H1 (cell line): ENCODE measurements around the gene NOXO1. TPM values are rescaled to one million over a fixed set of nuclear protein-coding genes. Genes with fewer than 3 reads are reported as not detected.
A peak's percentile ranks its signal among the peaks of the same experiment; 100 is the strongest.

Experiments used
- CTCF ChIA-PET: fragments of 300-600 bp; sonication (Branson Sonifier 250); formaldehyde crosslinking; loops from one replicate; lab custom pipeline; 2021; ENCODE audit not compliant: partially characterized antibody; lab: Charles Lee
- POLR2A ChIA-PET: fragments of 300-600 bp; sonication (Branson Sonifier 250); formaldehyde crosslinking; loops from one replicate; lab custom pipeline; 2021; ENCODE audit warnings: inconsistent platforms; ENCODE audit not compliant: partially characterized antibody; lab: Charles Lee
- DNase-seq, 2 experiments: peaks; one replicate each; pipeline versions ENCODE4 v3.0.0 to v3.0.0-alpha.2; 2010 to 2022; ENCODE audit warnings: low spot score in 2 of 2, low read depth in 1 of 2, mixed read lengths in 1 of 2
- FAIRE-seq: peaks from 2 replicates; lab custom pipeline; 2011; peaks lifted over from hg19 to GRCh38; lab: Jason Lieb, UNC
- H2AFZ ChIP-seq: 2 replicates; pipeline ENCODE4 v1.8.1; 2012; ENCODE audit warnings: low read length, inconsistent platforms
- H2AK5ac ChIP-seq: 2 replicates; pipeline ENCODE4 v1.6.1; 2013; ENCODE audit warnings: low read depth, low read length
- H2BK120ac ChIP-seq: replicated peaks from 2 replicates; pipeline ENCODE3; 2013; ENCODE audit warnings: low read depth, low read length, inconsistent platforms
- H2BK12ac ChIP-seq: 2 replicates; pipeline ENCODE4 v1.6.1; 2013; ENCODE audit warnings: low read depth, low read length
- H2BK15ac ChIP-seq: 2 replicates; pipeline ENCODE4 v1.6.1; 2013; ENCODE audit warnings: low read length
- H2BK20ac ChIP-seq: 2 replicates; pipeline ENCODE4 v1.6.1; 2013; ENCODE audit warnings: low read length
- H2BK5ac ChIP-seq: 2 replicates; pipeline ENCODE4 v1.6.1; 2013; ENCODE audit warnings: low read depth, low read length
- H3K14ac ChIP-seq: 2 replicates; pipeline ENCODE4 v1.6.1; 2013; ENCODE audit warnings: inconsistent platforms; ENCODE audit not compliant: insufficient read length
- H3K18ac ChIP-seq: 2 replicates; pipeline ENCODE4 v1.6.1; 2013; ENCODE audit warnings: low read length; ENCODE audit errors: extremely low read depth
- H3K23ac ChIP-seq: 2 replicates; pipeline ENCODE4 v1.6.1; 2013; ENCODE audit warnings: inconsistent platforms; ENCODE audit not compliant: insufficient read length
- H3K23me2 ChIP-seq: 2 replicates; pipeline ENCODE4 v1.6.1; 2013; ENCODE audit warnings: low read depth, low read length
- H3K27ac ChIP-seq: 2 replicates; pipeline ENCODE4 v1.6.1; 2011; ENCODE audit warnings: low read depth, low read length, inconsistent platforms
- H3K27me3 ChIP-seq, 4 experiments: replicated peaks in 1 of 4; 1 replicate in 1 of 4; 2 replicates in 3 of 4; pipeline versions ENCODE4 v1.6.1 to v1.8.1; 2011 to 2013; ENCODE audit warnings: low read length in 3 of 4, mild to moderate bottlenecking in 3 of 4, inconsistent platforms in 2 of 4, mixed read lengths in 2 of 4, moderate library complexity in 1 of 4; ENCODE audit not compliant: control insufficient read depth in 3 of 4, insufficient read depth in 3 of 4; ENCODE audit errors: extremely low read depth in 1 of 4
- H3K36me3 ChIP-seq, 4 experiments: 2 replicates each; pipeline versions ENCODE4 v1.6.1 to v1.8.1; 2011 to 2013; ENCODE audit warnings: mild to moderate bottlenecking in 4 of 4, low read length in 3 of 4, moderate library complexity in 2 of 4, control low read depth in 1 of 4, inconsistent platforms in 1 of 4; ENCODE audit not compliant: insufficient read depth in 4 of 4, control insufficient read depth in 2 of 4
- H3K4ac ChIP-seq: replicated peaks from 2 replicates; pipeline ENCODE3; 2013; ENCODE audit warnings: low read length, low read depth, mixed read lengths, inconsistent platforms; ENCODE audit not compliant: insufficient read length
- H3K4me1 ChIP-seq, 4 experiments: replicated peaks in 1 of 4; 1 replicate in 1 of 4; 2 replicates in 3 of 4; pipeline versions ENCODE4 v1.6.1 to v1.8.1; 2011 to 2013; ENCODE audit warnings: low read length in 3 of 4, inconsistent platforms in 2 of 4, mixed read lengths in 1 of 4; ENCODE audit not compliant: insufficient read depth in 4 of 4, control insufficient read depth in 3 of 4
- H3K4me2 ChIP-seq, 2 experiments: 2 replicates each; pipeline versions ENCODE4 v1.6.1 to v1.8.1; 2011 to 2013; ENCODE audit warnings: low read depth in 2 of 2, low read length in 2 of 2, control low read depth in 1 of 2, inconsistent platforms in 1 of 2, mild to moderate bottlenecking in 1 of 2; ENCODE audit not compliant: insufficient read depth in 1 of 2
- H3K4me3 ChIP-seq, 4 experiments: fragments of 200-600, 300-600 bp in 1 of 4; sonication (generic), shearing (Covaris generic), sonication (Bioruptor Twin) in 1 of 4; 2 replicates each; pipeline versions ENCODE4 v1.5.1 to v1.8.1; 2011 to 2016; ENCODE audit warnings: low read length in 4 of 4, low read depth in 3 of 4, control low read depth in 2 of 4, inconsistent platforms in 2 of 4, mild to moderate bottlenecking in 2 of 4, mixed read lengths in 1 of 4, moderate library complexity in 1 of 4; ENCODE audit not compliant: insufficient read depth in 2 of 4; ENCODE audit errors: extremely low read depth in 1 of 4
- H3K56ac ChIP-seq: replicated peaks from 2 replicates; pipeline ENCODE3; 2013; ENCODE audit warnings: low read depth, mild to moderate bottlenecking, mixed read lengths, low read length, inconsistent platforms; ENCODE audit not compliant: insufficient read length
- H3K79me1 ChIP-seq: 2 replicates; pipeline ENCODE4 v1.6.1; 2013; ENCODE audit warnings: low read depth, low read length, control low read depth
- H3K79me2 ChIP-seq, 2 experiments: 2 replicates each; pipeline versions ENCODE4 v1.6.1 to v1.8.1; 2012 to 2013; ENCODE audit warnings: low read length in 2 of 2, mild to moderate bottlenecking in 2 of 2, inconsistent platforms in 1 of 2; ENCODE audit not compliant: insufficient read depth in 2 of 2, control insufficient read depth in 1 of 2
- H3K9ac ChIP-seq, 4 experiments: replicated peaks in 1 of 4; 1 replicate in 1 of 4; 2 replicates in 3 of 4; pipeline versions ENCODE4 v1.6.1 to v1.8.1; 2011 to 2013; ENCODE audit warnings: low read depth in 3 of 4, low read length in 3 of 4, control low read depth in 2 of 4, mild to moderate bottlenecking in 2 of 4, moderate library complexity in 2 of 4, inconsistent platforms in 1 of 4; ENCODE audit errors: extremely low read depth in 1 of 4
- H3K9me3 ChIP-seq, 2 experiments: 2 replicates each; pipeline versions ENCODE4 v1.6.1 to v1.8.1; 2012 to 2013; ENCODE audit warnings: mild to moderate bottlenecking in 2 of 2, moderate library complexity in 2 of 2, control low read depth in 1 of 2, inconsistent platforms in 1 of 2, low read depth in 1 of 2, low read length in 1 of 2, mixed read lengths in 1 of 2; ENCODE audit not compliant: insufficient read depth in 2 of 2
- H4K20me1 ChIP-seq, 2 experiments: replicated peaks in 1 of 2; 2 replicates each; pipeline versions ENCODE3 to v1.8.1; 2011 to 2013; ENCODE audit warnings: inconsistent platforms in 2 of 2, low read length in 2 of 2, mild to moderate bottlenecking in 1 of 2; ENCODE audit not compliant: insufficient read depth in 2 of 2, control insufficient read depth in 1 of 2
- H4K5ac ChIP-seq: 2 replicates; pipeline ENCODE4 v1.6.1; 2013; ENCODE audit warnings: low read length, low read depth, mixed read lengths, inconsistent platforms; ENCODE audit not compliant: insufficient read length
- H4K8ac ChIP-seq: 2 replicates; pipeline ENCODE4 v1.8.0; 2013; ENCODE audit warnings: mild to moderate bottlenecking, moderate library complexity, low read length, inconsistent platforms; ENCODE audit not compliant: insufficient read depth; ENCODE audit errors: extremely low read depth
- H4K91ac ChIP-seq: replicated peaks from 2 replicates; pipeline ENCODE3; 2013; ENCODE audit warnings: low read length, mixed read lengths, inconsistent platforms; ENCODE audit not compliant: insufficient read length
- CHD1 ChIP-seq: IDR thresholded peaks from 2 replicates; pipeline ENCODE4 v1.6.1; 2012; ENCODE audit warnings: low read depth, low read length, improper control_type of control experiment
- EGR1 ChIP-seq: IDR thresholded peaks from 2 replicates; pipeline ENCODE4 v1.6.1; 2011; ENCODE audit warnings: low read depth, low read length, borderline replicate concordance
- EZH2 ChIP-seq: fragments of 200-600 bp; sonication (generic); IDR thresholded peaks from 2 replicates; pipeline ENCODE4 v1.7.1; 2012; ENCODE audit warnings: low read depth, mild to moderate bottlenecking, moderate library complexity, low read length, inconsistent platforms; ENCODE audit not compliant: severe bottlenecking
- JUND ChIP-seq: IDR thresholded peaks from 2 replicates; pipeline ENCODE4 v1.6.1; 2011; ENCODE audit warnings: mild to moderate bottlenecking, improper control_type of control experiment, low read length
- KDM1A ChIP-seq: fragments of 200-600, 300-600 bp; sonication (generic); IDR thresholded peaks from 2 replicates; pipeline ENCODE4 v1.7.1; 2016; ENCODE audit warnings: mild to moderate bottlenecking, low read length, borderline replicate concordance
- PHF8 ChIP-seq: fragments of 200-600 bp; sonication (generic); conservative IDR thresholded peaks from 2 replicates; pipeline ENCODE4 v1.7.1; 2012; ENCODE audit warnings: low read depth, mild to moderate bottlenecking, inconsistent platforms, low read length, moderate library complexity
- POLR2A ChIP-seq, 2 experiments: IDR thresholded peaks; 1 replicate in 1 of 2; 2 replicates in 1 of 2; pipeline ENCODE4 v1.6.1; 2011; ENCODE audit warnings: low read depth in 2 of 2, low read length in 2 of 2, mild to moderate bottlenecking in 2 of 2; ENCODE audit errors: control extremely low read depth in 1 of 2
- POU5F1 ChIP-seq: IDR thresholded peaks from 2 replicates; pipeline ENCODE4 v1.6.1; 2011; ENCODE audit warnings: low read depth, mild to moderate bottlenecking, low read length, moderate library complexity
- RBBP5 ChIP-seq: IDR thresholded peaks from 2 replicates; pipeline ENCODE4 v1.7.1; 2012; ENCODE audit warnings: low read depth, mild to moderate bottlenecking, inconsistent platforms, low read length, moderate library complexity, borderline replicate concordance
- SIX5 ChIP-seq: IDR thresholded peaks from 2 replicates; pipeline ENCODE4 v1.6.1; 2011; ENCODE audit warnings: mild to moderate bottlenecking, low read depth, low read length
- SP2 ChIP-seq: IDR thresholded peaks from 2 replicates; pipeline ENCODE4 v1.6.1; 2012; ENCODE audit warnings: mild to moderate bottlenecking, low read length, inconsistent platforms
- TAF1 ChIP-seq: IDR thresholded peaks from 2 replicates; pipeline ENCODE4 v1.6.1; 2011; ENCODE audit warnings: mild to moderate bottlenecking, low read depth, low read length
- WGBS, 2 experiments: shearing (Covaris generic) in 1 of 2; methylation state at CpG; one replicate each; pipeline versions ENCODE4 v1.1.6 to v1.1.7; 2013 to 2015; ENCODE audit warnings: low lambda C conversion rate in 2 of 2, mixed read lengths in 2 of 2, inconsistent platforms in 1 of 2, low coverage in 1 of 2, missing lambda C conversion rate in 1 of 2; ENCODE audit not compliant: insufficient replicate concordance in 2 of 2, insufficient coverage in 1 of 2, insufficient read length in 1 of 2; ENCODE audit errors: extremely low coverage in 1 of 2, missing lambda C conversion rate in 1 of 2; 5-methylcytosine and 5-hydroxymethylcytosine counted together
- polyA plus RNA-seq, 7 experiments: library from polyadenylated mRNA; depleted of rRNA in 3 of 7; stranded (reverse) in 5 of 7; unstranded in 2 of 7; fragments of >200 nt in 5 of 7; fragments of 200-250 nt in 2 of 7; gene quantifications; 1 replicate in 5 of 7; 2 replicates in 1 of 7; 4 replicates in 1 of 7; pipeline versions ENCODE4 v1.2.1 to v1.2.3, GENCODE V29; 2011 to 2013; ENCODE audit warnings: missing spikeins in 2 of 7, mixed read lengths in 2 of 7
- total RNA-seq: library from RNA; stranded (reverse); fragmentation: NEBNext Ultra II Directional; extraction: Animal tissue kit (Norgen Biotek cat#: 25700); gene quantifications from 2 replicates; pipeline ENCODE4 v1.2.1, GENCODE V29; 2021
- TF ChIP-seq, protein P1 (sequence below): IDR thresholded peaks from 2 replicates; pipeline ENCODE4 v1.6.1; 2012; ENCODE audit warnings: inconsistent platforms

NOXO1 gene
- total and polyA plus RNA-seq, 2 of the 8 experiments (the other 6 are each of a cell fraction or from before 2014, with no cell fraction given): 1.3 to 2.5 TPM

DNA sequence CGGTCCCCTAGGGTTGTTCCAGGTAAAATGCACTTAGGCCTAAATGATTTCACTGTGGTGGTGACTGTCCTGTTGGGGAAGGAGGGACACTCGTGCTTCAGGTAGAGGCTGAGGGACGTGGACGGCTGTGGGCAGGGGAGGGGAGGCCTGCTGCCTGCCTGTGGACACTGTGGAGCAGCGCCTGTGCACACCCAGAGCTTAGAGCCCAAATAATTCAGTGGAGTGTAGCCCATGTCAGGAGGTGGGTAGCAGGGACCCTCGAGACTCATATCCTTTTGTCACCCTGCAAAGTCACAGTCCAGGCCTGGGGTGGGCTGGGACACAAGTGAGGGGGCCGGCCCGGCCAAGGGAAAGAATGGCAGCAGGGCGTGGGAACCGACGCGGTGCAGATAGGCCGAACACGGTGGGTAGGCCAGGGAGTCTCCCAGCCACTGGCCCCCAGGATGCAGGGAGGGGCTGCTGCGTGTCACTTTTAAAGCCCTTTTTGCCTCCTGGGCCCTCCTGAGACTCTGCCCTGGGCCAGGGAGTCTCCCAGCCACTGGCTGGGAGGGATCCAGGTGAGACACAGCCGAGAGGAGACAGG is 44.7 kb upstream of the NOXO1 start:
- Histone ChIP-seq H3K79me1 (no peaks in the 10 kb centered on the region), H3K79me2 (no peaks in the 10 kb centered on the region), H3K27me3 (peaks cover 3 to 36% (median 29%) of the 10 kb centered on the region in 4 experiments), H3K18ac (no peak overlapping the region), H2AFZ (no peak overlapping the region), H3K23ac (no peak overlapping the region), H3K4me2 (peak overlapping the region; percentile 59 to 61; a peak in 1 of 4 replicates), H3K9me3 (no peaks in the 10 kb centered on the region), H4K5ac (no peak overlapping the region), H3K14ac (no peak overlapping the region), H2BK12ac (0 out of 2 replicates have a peak overlapping the region, but pooled peaks have one; percentile 80), H3K4me3 (peak overlapping the region in 1 of 4 experiments; percentile 50; a peak in 1 of 8 replicates), H4K91ac (no peak overlapping the region), H2BK120ac (no peak overlapping the region), H3K56ac (no peak overlapping the region), H4K20me1 (peaks cover 0 to 9% of the 10 kb centered on the region in 2 experiments), H3K23me2 (peaks cover 7% of the 10 kb centered on the region; the same call in 1 of the 2 replicates), H2BK20ac (0 out of 2 replicates have a peak overlapping the region, but pooled peaks have one; percentile 80), H3K4ac (no peak overlapping the region), H4K8ac (no peak overlapping the region; the same call in 1 of the 2 replicates), H3K36me3 (no peaks in the 10 kb centered on the region), H3K9ac (no peak overlapping the region), H2BK5ac (no peak overlapping the region), H2AK5ac (no peak overlapping the region; the same call in 1 of the 2 replicates), H2BK15ac (peak overlapping the region; percentile 97), H3K4me1 (peaks cover 0 to 14% (median 11%) of the 10 kb centered on the region in 4 experiments; a peak in 5 of 7 replicates), H3K27ac (no peak overlapping the region)
- WGBS, 2 experiments: 93% methylated on average over 15 of the region's 16 CpGs; no CpG with 5 or more reads in 1 of the 2 experiments
- CTCF ChIA-PET: interaction anchor here (1.0 to 7.5 kb wide), 5 partner anchors 9 to 367 kb away, joined by 3 to 55 read pairs (median 5); no protein-coding TSS in a partner anchor
- DNase-seq: no peak
- POLR2A ChIA-PET: interaction anchor here (0.7 to 2.1 kb wide), 4 partner anchors 61 to 157 kb away, joined by 3 to 7 read pairs (median 3); partner anchors contain the start of genes RPS2 and TRAF7
- FAIRE-seq: no peak
- TF ChIP-seq POU5F1: no peak
- TF ChIP-seq, protein P1, sequence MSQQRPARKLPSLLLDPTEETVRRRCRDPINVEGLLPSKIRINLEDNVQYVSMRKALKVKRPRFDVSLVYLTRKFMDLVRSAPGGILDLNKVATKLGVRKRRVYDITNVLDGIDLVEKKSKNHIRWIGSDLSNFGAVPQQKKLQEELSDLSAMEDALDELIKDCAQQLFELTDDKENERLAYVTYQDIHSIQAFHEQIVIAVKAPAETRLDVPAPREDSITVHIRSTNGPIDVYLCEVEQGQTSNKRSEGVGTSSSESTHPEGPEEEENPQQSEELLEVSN: no peak
- TF ChIP-seq PHF8: no peak
- TF ChIP-seq SIX5: no peak
- TF ChIP-seq TAF1: no peak
- no peak for TF ChIP-seq RBBP5
- TF ChIP-seq POLR2A (IDR thresholded peaks at IDR 0.05; ENCODE audit: control extremely low read depth in 1 of 2, low read depth in 2 of 2, low read length in 2 of 2): no peak
- no peak for TF ChIP-seq EGR1
- TF ChIP-seq JUND: no peak
- TF ChIP-seq EZH2: no peak
- TF ChIP-seq SP2: no peak
- TF ChIP-seq CHD1: no peak
- no peak for TF ChIP-seq KDM1A
